CD14-positive monocyte (primary cell): ENCODE data around the gene TBC1D10A. TPM values are rescaled to one million over a fixed set of nuclear protein-coding genes. Genes with fewer than 3 reads are reported as not detected.

Experiments used
- DNase-seq, 3 donors: peaks; one replicate each; pipeline ENCODE4 v3.0.0-alpha.2; 2011 to 2022
- H2AFZ ChIP-seq: 2 replicates; pipeline ENCODE4 v1.6.0; 2012; ENCODE audit warnings: mild to moderate bottlenecking, low read depth, low read length, inconsistent platforms; ENCODE audit not compliant: insufficient read depth, poor library complexity, severe bottlenecking
- H3K27ac ChIP-seq, 2 donors: 1 replicate in 1 of 2; 2 replicates in 1 of 2; pipeline ENCODE4 v1.5.1; 2012 to 2013; ENCODE audit warnings: low read length in 2 of 2, control low read depth in 1 of 2, inconsistent platforms in 1 of 2, low read depth in 1 of 2, mild to moderate bottlenecking in 1 of 2
- H3K27me3 ChIP-seq, 2 donors: one replicate each; pipeline versions ENCODE4 v1.6.0 to v1.6.1; 2011 to 2013; ENCODE audit warnings: low read length in 2 of 2; ENCODE audit not compliant: control insufficient read depth in 2 of 2, insufficient read depth in 2 of 2
- H3K36me3 ChIP-seq, 2 donors: replicated peaks in 1 of 2; 1 replicate in 1 of 2; 2 replicates in 1 of 2; pipeline versions ENCODE4 v1.5.1 to v1.6.1; 2012 to 2013; ENCODE audit warnings: low read length in 2 of 2, control low read depth in 1 of 2, inconsistent platforms in 1 of 2, mild to moderate bottlenecking in 1 of 2; ENCODE audit not compliant: insufficient read depth in 2 of 2, control insufficient read depth in 1 of 2
- H3K4me1 ChIP-seq, 2 donors: 1 replicate in 1 of 2; 2 replicates in 1 of 2; pipeline versions ENCODE4 v1.5.1 to v1.6.1; 2012 to 2013; ENCODE audit warnings: low read length in 2 of 2, control low read depth in 1 of 2, inconsistent platforms in 1 of 2, mild to moderate bottlenecking in 1 of 2, moderate library complexity in 1 of 2; ENCODE audit not compliant: insufficient read depth in 2 of 2, control insufficient read depth in 1 of 2
- H3K4me2 ChIP-seq: replicated peaks from 2 replicates; pipeline ENCODE3; 2012; ENCODE audit warnings: low read length, moderate library complexity, mild to moderate bottlenecking; ENCODE audit not compliant: poor library complexity, severe bottlenecking; ENCODE audit errors: extremely low read depth
- H3K4me3 ChIP-seq, 3 experiments: fragments of 200-600 bp in 1 of 3; sonication (generic) in 1 of 3; replicated peaks in 1 of 3; 1 replicate in 2 of 3; 2 replicates in 1 of 3; pipeline ENCODE4 v1.5.1; 2011 to 2013; ENCODE audit warnings: low read length in 3 of 3, mild to moderate bottlenecking in 3 of 3, control low read depth in 2 of 3, low read depth in 2 of 3, inconsistent platforms in 1 of 3, moderate library complexity in 1 of 3
- H3K79me2 ChIP-seq: 2 replicates; pipeline ENCODE4 v1.6.0; 2012; ENCODE audit warnings: mild to moderate bottlenecking, control low read depth, inconsistent platforms, low read length, moderate library complexity; ENCODE audit not compliant: insufficient read depth
- H3K9ac ChIP-seq: 2 replicates; pipeline ENCODE4 v1.6.0; 2017; ENCODE audit warnings: low read length, mild to moderate bottlenecking; ENCODE audit not compliant: insufficient read depth, poor library complexity, severe bottlenecking
- H3K9me3 ChIP-seq, 2 donors: replicated peaks in 1 of 2; 1 replicate in 1 of 2; 2 replicates in 1 of 2; pipeline versions ENCODE4 v1.5.1 to v1.6.1; 2012 to 2013; ENCODE audit warnings: low read length in 2 of 2, control low read depth in 1 of 2; ENCODE audit not compliant: control insufficient read depth in 1 of 2, insufficient read depth in 1 of 2
- H4K20me1 ChIP-seq: 2 replicates; pipeline ENCODE4 v1.6.0; 2012; ENCODE audit warnings: mild to moderate bottlenecking, low read length, control low read depth, moderate library complexity; ENCODE audit not compliant: insufficient read depth
- H3K27ac Mint-ChIP-seq, 7 donors: one replicate each; pipeline ENCODE4 v1.8.0; 2020; ENCODE audit warnings: mild to moderate bottlenecking in 7 of 7, mixed read lengths in 7 of 7, moderate library complexity in 6 of 7, inconsistent platforms in 2 of 7
- H3K27me3 Mint-ChIP-seq, 3 donors: one replicate each; pipeline ENCODE4 v1.8.0; 2021 to 2022; ENCODE audit warnings: low read depth in 3 of 3, mild to moderate bottlenecking in 3 of 3, mixed read lengths in 3 of 3, moderate library complexity in 3 of 3, inconsistent platforms in 1 of 3
- H3K36me3 Mint-ChIP-seq, 2 donors: one replicate each; pipeline ENCODE4 v1.8.0; 2020; ENCODE audit warnings: mixed read lengths in 2 of 2, inconsistent platforms in 1 of 2, mild to moderate bottlenecking in 1 of 2
- H3K4me1 Mint-ChIP-seq: one replicate; pipeline ENCODE4 v1.8.0; 2020; ENCODE audit warnings: mild to moderate bottlenecking, mixed read lengths
- H3K4me3 Mint-ChIP-seq, 2 donors: one replicate each; pipeline ENCODE4 v1.8.0; 2020; ENCODE audit warnings: mild to moderate bottlenecking in 2 of 2, mixed read lengths in 2 of 2, moderate library complexity in 1 of 2
- H3K9me3 Mint-ChIP-seq, 7 donors: one replicate each; pipeline ENCODE4 v1.8.0; 2020 to 2022; ENCODE audit warnings: mixed read lengths in 7 of 7, mild to moderate bottlenecking in 6 of 7, moderate library complexity in 6 of 7, inconsistent platforms in 2 of 7
- WGBS: methylation state at CpG from one replicate; pipeline ENCODE4 v1.1.5; 2013; ENCODE audit warnings: missing lambda C conversion rate; ENCODE audit not compliant: insufficient coverage; 5-methylcytosine and 5-hydroxymethylcytosine counted together
- intact Hi-C, 2 donors: fragments of 100-400 bp; cut with micrococcal nuclease; formaldehyde crosslinking; loops; one replicate each; pipeline versions ENCODE4 v1.15.0 to v1.15.1; 2023
- polyA plus RNA-seq, 3 donors: library from polyadenylated mRNA; depleted of rRNA in 1 of 3; unstranded in 2 of 3; stranded (reverse) in 1 of 3; fragments of 300-500 nt in 2 of 3; fragments of >200 nt in 1 of 3; fragmentation: Illumina TruSeq in 2 of 3; gene quantifications; 1 replicate in 2 of 3; 2 replicates in 1 of 3; pipeline ENCODE4 v1.2.3, GENCODE V29; 2012 to 2021
- TF ChIP-seq, protein P1 (sequence below): fragments of 200-600 bp; IDR thresholded peaks from one replicate; pipeline ENCODE4 v1.8.0; 2022; ENCODE audit warnings: antibody characterized with exemption, mild to moderate bottlenecking

Gene TBC1D10A
- polyA plus RNA-seq, 3 donors, result 13.4 to 38.3 (median 21.8) TPM

GRCh38 chr22:30313527-30314363, 13.0 kb downstream of the TBC1D10A start:
- Mint-ChIP-seq H3K4me3 (no peak overlapping the region), H3K36me3 (peaks cover 21 to 46% of the 10 kb centered on the region in 2 donors), H3K27me3 (peaks cover 0 to 6% (median 0%) of the 10 kb centered on the region in 3 donors), H3K27ac (peak overlapping the region in 4 of 7 donors; percentile 17 to 72 (median 58)), H3K4me1 (peaks cover 97% of the 10 kb centered on the region), H3K9me3 (peaks cover 0 to 4% (median 0%) of the 10 kb centered on the region in 7 donors)
- no peaks in the 10 kb centered on the region for H3K27me3 ChIP-seq
- no peak overlapping the region for H2AFZ ChIP-seq
- H4K20me1 ChIP-seq, result no peaks in the 10 kb centered on the region
- H3K27ac ChIP-seq, result peak overlapping the region in 1 of 2 donors; percentile 27
- peaks cover 96 to 99% of the 10 kb centered on the region in 2 donors for H3K4me1 ChIP-seq
- H3K9me3 ChIP-seq, result no peaks in the 10 kb centered on the region
- no peak overlapping the region for H3K9ac ChIP-seq
- WGBS, result 95% methylated on average over 2 of the region's 8 CpGs
- H3K79me2 ChIP-seq, result peaks cover 77% of the 10 kb centered on the region
- TF ChIP-seq, protein P1, sequence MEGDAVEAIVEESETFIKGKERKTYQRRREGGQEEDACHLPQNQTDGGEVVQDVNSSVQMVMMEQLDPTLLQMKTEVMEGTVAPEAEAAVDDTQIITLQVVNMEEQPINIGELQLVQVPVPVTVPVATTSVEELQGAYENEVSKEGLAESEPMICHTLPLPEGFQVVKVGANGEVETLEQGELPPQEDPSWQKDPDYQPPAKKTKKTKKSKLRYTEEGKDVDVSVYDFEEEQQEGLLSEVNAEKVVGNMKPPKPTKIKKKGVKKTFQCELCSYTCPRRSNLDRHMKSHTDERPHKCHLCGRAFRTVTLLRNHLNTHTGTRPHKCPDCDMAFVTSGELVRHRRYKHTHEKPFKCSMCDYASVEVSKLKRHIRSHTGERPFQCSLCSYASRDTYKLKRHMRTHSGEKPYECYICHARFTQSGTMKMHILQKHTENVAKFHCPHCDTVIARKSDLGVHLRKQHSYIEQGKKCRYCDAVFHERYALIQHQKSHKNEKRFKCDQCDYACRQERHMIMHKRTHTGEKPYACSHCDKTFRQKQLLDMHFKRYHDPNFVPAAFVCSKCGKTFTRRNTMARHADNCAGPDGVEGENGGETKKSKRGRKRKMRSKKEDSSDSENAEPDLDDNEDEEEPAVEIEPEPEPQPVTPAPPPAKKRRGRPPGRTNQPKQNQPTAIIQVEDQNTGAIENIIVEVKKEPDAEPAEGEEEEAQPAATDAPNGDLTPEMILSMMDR, result no peak
- H3K4me3 ChIP-seq, result no peak overlapping the region
- DNase-seq, result no peak
- H3K36me3 ChIP-seq, result no peaks in the 10 kb centered on the region
- H3K4me2 ChIP-seq, result no peak overlapping the region
- intact Hi-C loops, result no loop called here

- H3K9me3 Mint-ChIP-seq, result peaks cover 0 to 4% (median 0%) of the 10 kb centered on the region in 7 donors
- Histone ChIP-seq H3K4me1 (peaks cover 92 to 99% of the 10 kb centered on the region in 2 donors), H3K9ac (no peak overlapping the region), H4K20me1 (no peaks in the 10 kb centered on the region), H2AFZ (no peak overlapping the region), H3K27me3 (no peaks in the 10 kb centered on the region), H3K79me2 (peaks cover 81% of the 10 kb centered on the region), H3K4me2 (peak overlapping the region; percentile 61), H3K36me3 (no peaks in the 10 kb centered on the region), H3K4me3 (peak overlapping the region in 1 of 3 experiments; percentile 59), H3K9me3 (no peaks in the 10 kb centered on the region), H3K27ac (peak overlapping the region; percentile 72 to 90)
- TF ChIP-seq, protein P1, result no peak
- WGBS, result 90% methylated on average over 2 of the region's 6 CpGs
- peaks cover 27 to 47% of the 10 kb centered on the region in 2 donors for H3K36me3 Mint-ChIP-seq
- H3K27ac Mint-ChIP-seq, result peak overlapping the region in 6 of 7 donors; percentile 25 to 96 (median 78)
- peaks cover 0 to 6% (median 0%) of the 10 kb centered on the region in 3 donors for H3K27me3 Mint-ChIP-seq
- no peak overlapping the region for H3K4me3 Mint-ChIP-seq
- intact Hi-C loops, result no loop called here
- peak in 1 of 3 donors; percentile 43 for DNase-seq
- peaks cover 94% of the 10 kb centered on the region for H3K4me1 Mint-ChIP-seq
Observed at GRCh38 chr22:30312053-30312452, 14.7 kb downstream of the TBC1D10A start.
